Mammary epithelial cell (primary cell): ENCODE results near the gene CPM.

ENCODE experiments used
- CTCF ChIP-seq, 2 donors: IDR thresholded peaks in 1 of 2; conservative IDR thresholded peaks in 1 of 2; 2 replicates each; pipeline ENCODE4 v1.5.1; 2011 to 2012; ENCODE audit warnings: inconsistent platforms in 2 of 2, low read length in 2 of 2, mild to moderate bottlenecking in 2 of 2, control low read depth in 1 of 2, low read depth in 1 of 2; ENCODE audit not compliant: insufficient read depth in 1 of 2; ENCODE audit errors: extremely low read depth in 1 of 2
- EZH2 ChIP-seq: IDR thresholded peaks from 2 replicates; pipeline ENCODE4 v1.6.1; 2012; ENCODE audit warnings: low read length, inconsistent platforms, borderline replicate concordance

- no peak for TF ChIP-seq EZH2
- no peak for TF ChIP-seq CTCF (conservative IDR thresholded peaks at IDR 0.05 in 1 of 2, IDR thresholded peaks at IDR 0.05 in 1 of 2; ENCODE audit: extremely low read depth in 1 of 2, insufficient read depth in 1 of 2, low read depth in 1 of 2, low read length in 2 of 2)
These were observed 69.7 kb downstream of the CPM start for GRCh38 chr12:68863109-68863770.
